SU-DHL-6 (cell line): ENCODE results near the gene ARFGAP3.

Experiments
- H2AFZ ChIP-seq: fragments of 200-600 bp; sonication (generic); 2 replicates; pipeline ENCODE4 v1.6.1; 2014; ENCODE audit warnings: low read depth, mild to moderate bottlenecking, moderate library complexity, mixed read lengths, antibody characterized with exemption, low read length; ENCODE audit not compliant: severe bottlenecking
- H3F3A ChIP-seq: fragments of 200-600 bp; shearing (Covaris generic); 2 replicates; pipeline ENCODE4 v1.6.0; 2016; ENCODE audit warnings: antibody characterized with exemption, mild to moderate bottlenecking; ENCODE audit not compliant: insufficient read depth
- H3K27ac ChIP-seq: fragments of 200-600 bp; sonication (generic); 2 replicates; pipeline ENCODE4 v1.5.1; 2016; ENCODE audit warnings: low read depth, mild to moderate bottlenecking, low read length, moderate library complexity, mixed read lengths
- H3K27me3 ChIP-seq: fragments of 200-600 bp; sonication (generic), shearing (Covaris generic); 2 replicates; pipeline ENCODE4 v1.6.0; 2014; ENCODE audit warnings: mild to moderate bottlenecking, low read length
- H3K36me3 ChIP-seq: fragments of 200-600 bp; sonication (generic); 2 replicates; pipeline ENCODE4 v1.6.1; 2014; ENCODE audit warnings: mild to moderate bottlenecking, low read length, mixed read lengths
- H3K4me2 ChIP-seq: fragments of 300-600, 200-600 bp; shearing (Covaris generic), sonication (generic); 2 replicates; pipeline ENCODE4 v1.6.0; 2014; ENCODE audit warnings: low read length, low read depth, mild to moderate bottlenecking; ENCODE audit not compliant: poor library complexity, severe bottlenecking
- H3K4me3 ChIP-seq: fragments of 200-600 bp; sonication (generic); 2 replicates; pipeline ENCODE4 v1.5.1; 2014; ENCODE audit warnings: antibody characterized with exemption, low read length, mild to moderate bottlenecking, mixed read lengths; ENCODE audit not compliant: insufficient read depth, poor library complexity, severe bottlenecking
- H3K79me2 ChIP-seq: fragments of 200-600 bp; sonication (generic); 2 replicates; pipeline ENCODE4 v1.6.1; 2014; ENCODE audit warnings: mild to moderate bottlenecking, low read length, moderate library complexity; ENCODE audit not compliant: insufficient read depth
- H3K9ac ChIP-seq: fragments of 200-600 bp; sonication (generic); 2 replicates; pipeline ENCODE4 v1.7.0; 2014; ENCODE audit warnings: mild to moderate bottlenecking, low read length
- H3K9me2 ChIP-seq: fragments of 200-600 bp; sonication (generic); replicated peaks from 2 replicates; pipeline ENCODE4 v1.6.1; 2014; ENCODE audit warnings: low read length; ENCODE audit not compliant: insufficient read depth
- H3K9me3 ChIP-seq: fragments of 200-600 bp; sonication (generic); 2 replicates; pipeline ENCODE4 v1.6.1; 2014; ENCODE audit warnings: low read length, mixed read lengths; ENCODE audit not compliant: insufficient read depth
- H4K20me1 ChIP-seq: fragments of 200-600 bp; sonication (generic); 2 replicates; pipeline ENCODE4 v1.6.1; 2014; ENCODE audit warnings: low read depth, mild to moderate bottlenecking, antibody characterized with exemption, low read length, moderate library complexity, mixed read lengths
- EZH2phosphoT487 ChIP-seq: fragments of 200-600 bp; sonication (generic), shearing (Covaris generic); conservative IDR thresholded peaks from 2 replicates; pipeline ENCODE4 v1.6.1; 2018; ENCODE audit warnings: mild to moderate bottlenecking, antibody characterized with exemption, low read length, moderate library complexity, mixed read lengths
- TF ChIP-seq, protein P1 (sequence below): fragments of 200-600 bp; sonication (generic); IDR thresholded peaks from one replicate; pipeline ENCODE4 v1.5.1; 2017; ENCODE audit warnings: antibody characterized with exemption, mild to moderate bottlenecking, low read length, moderate library complexity; ENCODE audit not compliant: insufficient read depth, poor library complexity, severe bottlenecking

The ARFGAP3 gene

DNA sequence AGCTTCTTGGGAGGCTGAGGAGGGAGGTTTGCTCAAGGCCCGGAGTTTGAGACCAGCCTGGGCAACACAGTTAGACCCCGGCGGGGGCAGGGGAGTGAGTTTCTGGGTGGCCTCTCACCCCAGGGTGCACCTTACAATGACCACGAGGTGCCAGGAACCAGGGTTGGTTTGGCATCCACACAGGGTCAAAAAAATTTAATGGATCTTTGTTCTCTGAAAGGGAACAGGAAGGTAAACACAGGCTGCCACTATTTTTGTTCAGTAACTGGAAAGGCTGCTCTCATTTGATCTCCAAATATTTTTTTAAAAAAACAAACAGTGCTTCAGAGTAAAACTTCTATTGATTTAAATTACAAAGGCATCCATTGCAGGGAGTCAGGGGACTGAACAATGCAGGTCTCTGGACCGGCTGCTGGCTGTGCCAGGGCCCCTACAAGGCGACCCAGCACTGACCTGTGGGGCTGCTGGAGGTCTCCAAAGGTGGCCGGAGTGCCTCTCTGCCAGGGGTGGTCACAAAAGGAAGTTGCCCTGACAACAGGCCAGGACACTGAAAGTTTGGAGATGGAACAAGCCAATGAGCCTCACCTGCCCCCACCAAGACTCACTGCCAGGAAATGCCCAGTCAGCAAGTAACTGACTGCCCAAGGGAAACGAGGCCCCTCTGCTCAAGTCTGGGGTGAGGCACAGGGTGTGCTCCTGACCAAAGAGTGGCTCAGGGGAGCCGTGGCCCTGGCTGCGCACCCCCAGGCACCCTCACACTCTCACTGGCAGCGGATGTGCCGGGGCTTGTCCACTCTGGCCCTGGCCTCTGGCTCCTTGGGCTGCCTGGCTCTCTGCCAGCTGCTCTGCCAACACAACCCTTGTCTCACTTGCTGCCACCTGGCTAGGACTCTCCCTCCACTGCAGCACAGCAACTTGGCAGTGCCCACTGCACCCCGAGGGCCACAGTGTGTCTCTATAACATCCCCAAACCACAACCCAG is 51.8 kb downstream of the ARFGAP3 start:
- Histone ChIP-seq H3K9me3 (no peaks in the 10 kb centered on the region), H3K27me3 (no peaks in the 10 kb centered on the region), H3K4me3 (no peak overlapping the region), H3K9ac (no peak overlapping the region), H2AFZ (no peak overlapping the region), H3K79me2 (no peaks in the 10 kb centered on the region), H4K20me1 (no peaks in the 10 kb centered on the region), H3F3A (no peaks in the 10 kb centered on the region), H3K9me2 (no peaks in the 10 kb centered on the region), H3K4me2 (no peak overlapping the region), H3K27ac (no peak overlapping the region), H3K36me3 (no peaks in the 10 kb centered on the region)
- TF ChIP-seq, protein P1, sequence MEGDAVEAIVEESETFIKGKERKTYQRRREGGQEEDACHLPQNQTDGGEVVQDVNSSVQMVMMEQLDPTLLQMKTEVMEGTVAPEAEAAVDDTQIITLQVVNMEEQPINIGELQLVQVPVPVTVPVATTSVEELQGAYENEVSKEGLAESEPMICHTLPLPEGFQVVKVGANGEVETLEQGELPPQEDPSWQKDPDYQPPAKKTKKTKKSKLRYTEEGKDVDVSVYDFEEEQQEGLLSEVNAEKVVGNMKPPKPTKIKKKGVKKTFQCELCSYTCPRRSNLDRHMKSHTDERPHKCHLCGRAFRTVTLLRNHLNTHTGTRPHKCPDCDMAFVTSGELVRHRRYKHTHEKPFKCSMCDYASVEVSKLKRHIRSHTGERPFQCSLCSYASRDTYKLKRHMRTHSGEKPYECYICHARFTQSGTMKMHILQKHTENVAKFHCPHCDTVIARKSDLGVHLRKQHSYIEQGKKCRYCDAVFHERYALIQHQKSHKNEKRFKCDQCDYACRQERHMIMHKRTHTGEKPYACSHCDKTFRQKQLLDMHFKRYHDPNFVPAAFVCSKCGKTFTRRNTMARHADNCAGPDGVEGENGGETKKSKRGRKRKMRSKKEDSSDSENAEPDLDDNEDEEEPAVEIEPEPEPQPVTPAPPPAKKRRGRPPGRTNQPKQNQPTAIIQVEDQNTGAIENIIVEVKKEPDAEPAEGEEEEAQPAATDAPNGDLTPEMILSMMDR, result no peak
- TF ChIP-seq EZH2phosphoT487, result no peak

DNA sequence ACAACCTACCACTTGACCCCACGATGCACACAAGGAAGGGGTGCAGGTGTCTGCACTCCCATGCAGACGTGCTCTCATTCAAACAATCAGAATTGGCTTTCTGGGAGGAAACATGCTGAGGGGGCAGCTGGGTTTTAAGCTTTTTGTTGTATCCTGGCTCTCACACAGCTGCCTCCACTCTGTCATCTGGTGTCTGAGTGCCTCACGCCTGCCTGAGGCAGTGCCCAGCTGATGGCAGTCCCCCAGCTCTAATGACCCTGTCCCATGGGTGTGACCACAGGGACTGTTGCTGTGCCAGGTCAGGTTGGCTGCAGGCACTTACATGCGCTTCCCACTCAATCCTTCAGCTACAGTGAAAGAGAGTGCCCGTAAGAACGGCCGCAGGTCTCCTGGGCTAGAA is 53.7 kb downstream of the ARFGAP3 start:
- no peaks in the 10 kb centered on the region for H3K9me2 ChIP-seq
- no peak overlapping the region for H3K9ac ChIP-seq
- H3K4me2 ChIP-seq, result no peak overlapping the region
- no peaks in the 10 kb centered on the region for H3K79me2 ChIP-seq
- no peaks in the 10 kb centered on the region for H3K27me3 ChIP-seq
- no peaks in the 10 kb centered on the region for H3K9me3 ChIP-seq
- TF ChIP-seq, protein P1, result no peak
- TF ChIP-seq EZH2phosphoT487, result no peak
- no peak overlapping the region for H2AFZ ChIP-seq
- H3K27ac ChIP-seq, result no peak overlapping the region
- no peaks in the 10 kb centered on the region for H3K36me3 ChIP-seq
- no peaks in the 10 kb centered on the region for H4K20me1 ChIP-seq
- H3F3A ChIP-seq, result no peaks in the 10 kb centered on the region
- H3K4me3 ChIP-seq, result no peak overlapping the region

- Histone ChIP-seq H3K36me3 (no peaks in the 10 kb centered on the region), H3K4me2 (no peak overlapping the region), H3K27ac (no peak overlapping the region)
These were observed 55.6 kb downstream of the ARFGAP3 start for GRCh38 chr22:42801252-42802080.

More at GRCh38 chr22:42801252-42802080, 55.6 kb downstream of the ARFGAP3 start:
- no peaks in the 10 kb centered on the region for H3K9me3 ChIP-seq
- H3K9ac ChIP-seq, result no peak overlapping the region
- H4K20me1 ChIP-seq, result no peaks in the 10 kb centered on the region
- peaks cover 3% of the 10 kb centered on the region; the same call in 1 of the 2 replicates for H3F3A ChIP-seq
- no peak overlapping the region for H2AFZ ChIP-seq
- no peaks in the 10 kb centered on the region for H3K27me3 ChIP-seq
- H3K79me2 ChIP-seq, result no peaks in the 10 kb centered on the region
- no peak overlapping the region for H3K4me3 ChIP-seq
- no peak for TF ChIP-seq EZH2phosphoT487
- TF ChIP-seq, protein P1, result no peak
- no peaks in the 10 kb centered on the region for H3K9me2 ChIP-seq
